ENCODE data around the gene HMGCS1.
"Not testable (repeated sequence)": the region's sequence is repeated elsewhere in the genome, so short reads cannot be mapped to it uniquely, and the experiment has no call there.

Gene HMGCS1

DNA sequence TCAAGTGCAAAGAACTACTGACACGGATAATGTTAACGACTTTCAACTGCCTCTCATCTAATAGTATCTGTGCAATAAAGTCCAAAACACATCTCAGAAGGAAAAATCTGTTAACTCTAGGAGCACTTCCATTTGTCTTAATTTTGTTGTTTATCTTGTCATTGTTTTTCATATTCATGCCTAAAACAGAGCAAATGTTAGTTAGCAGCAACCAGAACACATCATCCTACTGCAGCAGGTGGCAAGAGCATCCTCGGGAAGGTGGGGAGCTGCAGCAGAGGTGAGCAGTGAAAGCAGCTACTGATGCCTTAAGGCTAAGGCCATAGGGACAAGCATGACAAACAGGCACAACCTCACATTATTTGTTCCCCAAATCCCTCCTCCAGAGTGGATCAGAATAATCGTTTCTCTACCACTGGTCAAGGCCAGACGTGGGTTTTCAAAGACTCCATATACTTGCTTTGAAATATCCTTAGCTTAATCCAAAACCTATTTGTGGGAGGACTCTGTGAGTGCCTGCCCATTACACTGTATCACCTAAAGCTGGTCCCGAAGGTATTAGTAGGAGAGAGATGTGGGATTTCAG, 1.0 kb downstream of the HMGCS1 start:
- no peak for DNase-seq

DNA sequence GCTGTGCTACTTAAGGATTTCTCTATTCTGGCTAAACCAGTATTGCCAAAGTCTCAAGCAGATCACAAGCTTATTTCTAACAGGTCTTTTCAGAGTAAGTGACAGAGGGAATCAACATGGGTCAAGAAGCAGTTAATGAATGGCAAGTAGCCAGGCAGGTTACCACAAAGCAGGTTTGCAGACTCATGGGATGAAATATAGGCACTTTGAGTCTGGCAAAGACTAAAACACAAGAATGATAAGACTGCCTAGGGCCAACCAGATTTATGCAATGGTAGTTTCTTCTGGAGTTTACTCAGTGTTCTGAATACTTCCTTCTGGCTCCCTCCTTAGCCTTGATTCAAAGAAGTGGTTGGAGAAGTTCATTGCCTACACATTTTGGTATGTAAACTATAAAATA, 3.6 kb downstream of the HMGCS1 start:
- DNase-seq = no peak

DNA sequence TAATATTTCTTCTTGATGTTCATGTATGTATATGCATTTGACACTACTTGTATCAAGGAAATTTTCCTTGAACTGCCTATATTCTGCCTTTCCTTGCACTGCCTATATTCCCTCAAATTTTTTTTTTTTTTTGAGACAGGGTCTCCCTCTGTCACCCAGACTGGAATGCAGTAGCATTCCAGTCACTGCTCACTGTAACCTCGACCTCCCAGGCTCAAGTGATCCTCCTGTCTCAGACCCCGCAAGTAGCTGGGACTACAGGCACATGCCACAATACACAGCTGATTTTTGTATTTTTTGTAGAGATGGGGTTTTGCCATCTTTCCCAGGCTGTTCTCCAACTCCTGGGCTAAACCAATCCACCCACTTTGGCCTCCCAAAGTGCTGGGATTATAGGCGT, 4.1 kb downstream of the HMGCS1 start:
- no peak for DNase-seq

DNA sequence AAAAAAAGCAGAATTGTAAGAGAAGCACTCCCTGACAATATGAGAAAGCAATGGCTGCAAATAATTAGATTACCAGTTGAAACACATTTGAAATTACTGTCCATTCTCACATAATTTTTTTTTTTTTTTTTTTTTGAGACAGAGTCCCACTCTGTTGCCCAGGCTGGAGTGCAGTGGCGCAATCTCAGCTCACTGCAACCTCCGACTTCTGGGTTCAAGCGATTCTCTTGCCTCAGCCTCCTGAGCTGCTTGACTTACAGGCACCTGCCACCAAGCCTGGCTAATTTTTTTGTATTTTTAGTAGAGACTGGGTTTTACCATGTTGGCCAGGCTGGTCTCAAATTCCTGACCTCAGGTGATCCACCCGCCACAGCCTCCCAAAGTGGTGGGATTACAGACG, 6.3 kb downstream of the HMGCS1 start:
- DNase-seq = not testable (repeated sequence)

DNA sequence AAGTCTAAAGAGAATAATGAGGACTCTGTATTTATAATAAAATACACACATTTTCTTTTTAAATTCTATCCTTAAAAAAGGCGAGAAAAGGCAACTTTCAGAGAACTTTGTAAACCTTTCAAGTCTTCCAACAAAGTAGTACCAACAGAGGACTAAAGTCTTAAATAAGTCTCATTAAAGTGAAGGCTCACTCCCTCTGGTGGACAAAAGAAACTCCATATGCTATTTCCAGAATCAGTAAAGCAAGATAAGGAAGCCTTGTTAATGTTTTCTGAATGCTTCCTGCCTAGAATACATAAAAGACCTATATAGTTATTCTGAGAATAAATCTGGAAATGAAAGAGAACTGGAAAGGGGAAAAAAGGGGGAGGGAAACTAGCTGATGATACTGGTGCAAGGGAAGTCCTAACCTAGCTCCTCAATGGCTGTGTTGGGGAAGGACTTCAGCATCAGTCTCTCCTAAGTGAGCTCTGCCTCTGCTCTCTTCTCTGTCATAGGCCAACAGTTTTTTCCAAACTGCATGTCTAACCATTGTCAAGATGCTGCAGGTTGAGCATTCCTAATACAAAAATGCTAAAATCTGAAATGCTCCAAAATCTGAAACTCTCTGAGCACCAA, 7.2 kb downstream of the HMGCS1 start:
- no peak for DNase-seq

DNA sequence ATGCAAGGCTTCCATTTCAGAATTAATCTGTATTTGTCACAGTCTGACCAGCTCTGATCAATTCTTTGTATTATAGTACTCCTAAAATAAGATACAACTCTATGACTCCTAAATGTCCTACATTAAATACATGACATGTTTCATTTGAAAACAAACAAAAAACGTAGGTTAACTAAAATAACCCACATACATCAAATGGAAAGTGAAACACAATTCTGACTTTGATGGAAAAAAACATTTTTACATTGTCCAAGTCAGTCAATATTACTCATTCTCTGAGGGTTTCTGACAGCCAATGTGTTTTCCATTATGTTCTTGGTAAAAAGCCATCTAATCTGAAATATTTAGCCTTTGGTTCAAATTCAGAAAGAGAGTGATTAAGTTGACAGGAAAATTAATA, 8.7 kb downstream of the HMGCS1 start:
- no peak for DNase-seq

DNA sequence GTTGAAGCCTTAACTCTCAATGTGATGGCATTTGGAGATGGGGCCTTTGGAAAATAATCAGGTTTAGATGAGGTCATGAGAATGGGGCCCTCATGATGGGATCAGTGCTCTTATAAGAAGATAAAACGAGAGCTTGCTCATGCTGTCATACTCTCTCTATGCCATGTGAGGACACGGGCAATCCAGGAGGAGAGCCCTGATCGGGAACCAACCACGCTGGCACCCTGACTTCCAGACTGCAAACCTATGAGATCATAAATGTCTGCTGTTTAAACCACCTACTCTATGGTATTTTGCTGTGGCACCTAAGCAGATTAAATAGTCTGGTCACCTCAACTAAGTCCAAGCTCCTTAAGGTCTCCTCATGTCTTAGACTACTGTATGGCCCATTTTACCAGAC, 10.0 kb downstream of the HMGCS1 start:
- no peak for DNase-seq

DNA sequence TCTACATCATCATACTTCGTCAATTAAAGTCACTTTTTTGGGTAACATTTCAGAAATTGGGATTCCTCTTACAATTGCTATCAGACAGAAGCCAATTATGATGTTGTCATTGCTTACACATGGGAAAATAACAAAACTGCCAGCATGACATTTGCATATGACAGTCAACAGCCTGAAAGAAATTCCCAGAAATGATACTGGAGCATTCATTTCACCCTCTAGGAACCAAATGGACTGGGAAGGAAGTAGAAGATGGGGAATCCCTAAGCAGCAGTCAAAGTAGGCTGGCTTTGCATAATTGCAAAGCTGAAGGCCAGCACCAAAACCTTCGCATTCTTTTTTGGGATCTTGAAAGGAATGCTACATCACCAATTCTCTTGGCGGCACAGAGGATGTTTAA, 10.7 kb downstream of the HMGCS1 start:
- no peak for DNase-seq

DNA sequence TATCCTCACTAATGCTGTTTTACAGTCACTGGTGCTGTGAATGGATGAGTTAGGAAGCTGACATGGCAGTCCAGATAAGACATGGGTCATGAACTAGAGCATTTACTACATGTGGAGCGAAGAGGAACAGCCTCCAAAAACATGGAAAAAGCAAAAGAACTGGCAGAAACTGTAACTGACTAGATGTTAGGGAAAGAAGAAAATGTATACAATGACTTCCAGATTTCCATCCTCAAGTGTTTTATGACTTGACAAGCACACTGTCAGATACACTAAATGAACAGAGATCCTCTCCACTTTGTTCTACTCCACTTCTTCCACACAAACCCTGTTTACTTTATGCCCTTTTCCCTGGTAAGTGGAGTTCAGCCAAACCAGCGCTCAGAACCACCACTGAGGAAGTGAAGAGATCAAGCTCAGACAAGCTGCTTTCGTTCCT, 11.5 kb downstream of the HMGCS1 start:
- no peak for DNase-seq

DNA sequence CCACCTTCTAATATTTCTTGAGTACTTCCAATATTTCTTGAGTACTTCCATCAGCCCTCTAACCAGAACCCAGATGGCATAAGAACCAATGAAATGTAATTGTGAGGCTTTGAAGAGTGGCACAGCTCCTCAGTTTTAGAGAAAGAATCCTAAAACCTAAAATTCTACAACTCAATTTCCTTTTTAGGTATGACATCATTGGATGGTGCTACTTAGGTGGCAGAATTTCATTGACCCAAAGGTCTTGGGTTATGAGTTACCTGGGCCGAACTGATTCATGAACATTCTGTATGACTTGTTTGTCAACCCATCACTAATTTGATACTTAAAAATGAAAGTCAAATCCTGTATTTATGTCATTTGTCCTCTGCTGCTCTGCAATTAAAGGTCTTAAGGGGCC, 13.1 kb downstream of the HMGCS1 start:
- no peak for DNase-seq

DNA sequence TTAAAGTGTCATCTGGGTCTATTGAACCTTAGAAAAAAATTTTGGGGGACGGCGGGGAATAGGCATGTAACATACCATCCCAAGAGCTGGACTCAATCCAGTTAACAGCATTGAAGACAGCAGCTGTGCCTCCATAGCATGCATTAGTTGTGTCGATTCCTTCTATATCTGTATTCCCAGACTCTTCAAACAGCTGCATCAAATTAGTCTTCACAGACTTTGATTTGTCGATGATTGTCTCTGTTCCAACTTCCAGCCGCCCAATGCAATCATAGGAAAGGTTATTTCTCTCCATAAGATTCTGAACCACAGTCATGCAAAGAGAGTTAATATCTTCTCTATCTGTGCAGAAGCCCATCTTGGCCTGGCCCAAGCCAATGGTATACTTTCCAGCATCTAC, 14.8 kb downstream of the HMGCS1 start:
- no peak for DNase-seq

DNA sequence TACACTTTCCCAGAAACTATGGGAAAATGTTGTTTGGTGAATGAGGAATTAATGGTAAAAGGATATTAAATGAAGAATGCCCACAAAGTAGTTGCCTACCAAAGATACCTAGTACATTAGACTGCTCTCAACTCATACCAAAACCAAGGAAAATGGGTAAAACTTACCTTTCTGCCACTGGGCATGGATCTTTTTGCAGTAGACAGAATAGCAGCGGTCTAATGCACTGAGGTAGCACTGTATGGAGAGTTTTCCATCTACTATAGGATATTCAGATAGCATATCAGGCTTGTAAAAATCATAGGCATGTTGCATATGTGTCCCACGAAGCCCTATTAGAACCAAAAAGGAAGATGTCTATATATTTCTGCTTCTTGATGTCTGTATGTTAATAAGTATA, 16.4 kb downstream of the HMGCS1 start:
- DNase-seq = no peak

DNA sequence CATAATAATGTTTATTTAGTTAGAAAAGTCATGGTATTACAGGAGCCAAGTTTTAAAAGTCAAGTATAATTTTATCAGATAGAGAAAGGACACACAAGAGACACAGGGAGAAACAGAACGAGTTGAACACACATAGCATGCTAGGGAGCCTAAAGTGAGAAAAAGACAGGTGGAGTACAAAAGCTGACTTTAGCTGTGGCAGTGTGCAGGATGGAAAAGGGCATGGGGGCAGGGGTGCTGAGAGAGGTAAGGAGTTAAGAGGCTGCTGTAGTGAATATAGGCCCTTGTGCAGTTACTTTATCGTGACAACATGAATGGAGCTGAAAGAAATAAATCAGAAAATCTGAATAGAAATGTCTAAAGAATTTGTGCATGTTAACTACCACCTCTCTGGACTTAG, 18.0 kb downstream of the HMGCS1 start:
- no peak for DNase-seq

DNA sequence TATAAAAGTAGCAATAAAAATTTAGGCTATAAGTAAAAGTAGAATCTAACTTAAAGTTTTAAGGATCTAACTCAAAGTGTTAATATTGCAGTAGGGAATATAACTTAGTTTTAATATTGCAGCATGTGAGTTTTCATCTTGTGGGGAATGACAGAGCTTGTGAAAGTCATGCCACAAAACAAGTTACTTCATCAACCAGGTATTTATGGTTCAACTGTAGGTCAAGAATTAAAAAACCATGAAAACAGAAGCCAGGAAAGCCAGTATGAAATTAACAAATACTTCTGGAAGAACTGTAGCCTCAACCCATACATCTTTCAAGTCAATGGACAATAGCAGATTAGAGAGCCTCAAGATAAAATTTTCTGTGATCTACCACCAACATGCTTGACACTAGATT, 19.0 kb downstream of the HMGCS1 start:
- no peak for DNase-seq

DNA sequence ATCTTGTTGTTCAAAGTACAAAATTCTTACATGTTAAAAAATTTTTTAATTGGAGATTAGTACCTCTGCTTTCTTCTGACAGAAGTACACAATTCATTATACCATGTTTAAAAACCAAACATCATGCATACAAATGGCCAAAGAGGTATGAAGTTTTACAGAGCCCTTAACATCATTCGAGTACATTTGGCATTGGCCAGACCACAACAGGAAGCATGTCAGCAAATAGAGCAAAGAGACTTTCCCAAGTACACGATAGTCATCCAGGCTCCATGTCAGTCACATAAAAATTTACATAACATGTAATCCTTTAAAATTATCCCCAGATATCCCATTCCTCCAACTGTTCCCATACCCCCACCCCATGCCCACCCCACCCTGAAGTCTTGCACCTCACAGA, 22.5 kb downstream of the HMGCS1 start:
- DNase-seq = no peak

DNA sequence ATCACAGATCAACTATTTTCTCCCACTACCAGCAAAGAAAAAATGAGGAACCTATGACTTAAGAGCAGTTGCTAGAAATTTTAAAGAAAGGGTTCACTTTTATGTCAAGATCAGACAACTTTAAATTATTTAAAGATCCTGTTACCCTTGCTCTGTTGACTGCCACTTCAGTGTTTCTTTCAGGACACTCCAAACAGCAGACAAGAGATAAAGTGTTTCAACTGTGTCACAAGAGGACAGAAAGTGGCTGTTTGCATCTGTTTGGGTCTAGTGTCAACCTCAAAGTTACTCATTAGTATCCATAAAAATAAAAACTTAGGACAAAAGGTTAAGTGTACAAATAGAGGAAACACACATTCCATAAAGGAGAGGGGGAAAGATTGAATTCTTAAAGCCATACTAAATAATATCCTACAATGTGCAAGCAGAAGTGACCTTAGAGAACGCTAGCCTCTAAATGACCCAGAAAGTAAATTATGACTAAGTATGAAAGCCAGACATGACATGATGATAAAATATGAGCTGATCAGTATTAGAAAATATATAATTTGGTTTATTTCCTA, 24.9 kb downstream of the HMGCS1 start:
- no peak for DNase-seq

DNA sequence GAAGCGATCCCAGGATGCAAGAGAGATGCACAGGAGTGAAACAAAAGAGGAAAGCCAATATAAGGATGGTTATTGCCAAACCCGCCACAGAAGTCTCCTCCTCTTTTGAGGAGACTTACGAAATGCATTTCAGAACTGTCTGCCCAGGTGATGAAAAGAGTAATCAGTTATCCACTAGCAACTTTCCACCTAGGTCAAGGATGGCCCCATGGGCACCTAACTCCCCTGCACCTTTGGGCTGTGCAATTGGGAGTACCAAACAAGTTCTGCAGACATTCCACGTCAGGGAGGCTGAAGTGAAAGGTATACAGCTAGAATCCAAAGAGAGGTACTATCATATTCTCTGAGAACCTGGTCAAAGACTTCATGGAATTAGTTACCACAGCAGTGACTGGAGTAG, 25.7 kb downstream of the HMGCS1 start:
- no peak for DNase-seq

DNA sequence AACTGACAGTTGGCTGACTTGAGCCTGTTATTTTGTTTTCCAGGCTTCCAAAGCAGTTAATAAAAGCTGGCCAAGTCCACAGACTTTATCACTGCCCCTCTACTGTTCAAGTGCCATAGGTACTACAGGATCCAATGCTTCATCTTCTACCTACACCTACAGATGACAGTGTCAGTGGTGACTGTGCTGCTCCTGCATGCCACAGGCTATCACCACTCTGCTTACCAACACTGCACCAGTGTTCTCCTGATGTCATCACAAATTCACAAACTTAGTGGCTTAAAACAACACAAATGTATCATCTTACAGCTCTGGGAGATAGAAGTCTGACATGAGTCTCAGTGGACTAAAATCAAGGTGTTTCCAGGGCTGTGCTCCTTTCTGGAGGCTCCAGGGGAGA, 26.6 kb downstream of the HMGCS1 start:
- no peak for DNase-seq

DNA sequence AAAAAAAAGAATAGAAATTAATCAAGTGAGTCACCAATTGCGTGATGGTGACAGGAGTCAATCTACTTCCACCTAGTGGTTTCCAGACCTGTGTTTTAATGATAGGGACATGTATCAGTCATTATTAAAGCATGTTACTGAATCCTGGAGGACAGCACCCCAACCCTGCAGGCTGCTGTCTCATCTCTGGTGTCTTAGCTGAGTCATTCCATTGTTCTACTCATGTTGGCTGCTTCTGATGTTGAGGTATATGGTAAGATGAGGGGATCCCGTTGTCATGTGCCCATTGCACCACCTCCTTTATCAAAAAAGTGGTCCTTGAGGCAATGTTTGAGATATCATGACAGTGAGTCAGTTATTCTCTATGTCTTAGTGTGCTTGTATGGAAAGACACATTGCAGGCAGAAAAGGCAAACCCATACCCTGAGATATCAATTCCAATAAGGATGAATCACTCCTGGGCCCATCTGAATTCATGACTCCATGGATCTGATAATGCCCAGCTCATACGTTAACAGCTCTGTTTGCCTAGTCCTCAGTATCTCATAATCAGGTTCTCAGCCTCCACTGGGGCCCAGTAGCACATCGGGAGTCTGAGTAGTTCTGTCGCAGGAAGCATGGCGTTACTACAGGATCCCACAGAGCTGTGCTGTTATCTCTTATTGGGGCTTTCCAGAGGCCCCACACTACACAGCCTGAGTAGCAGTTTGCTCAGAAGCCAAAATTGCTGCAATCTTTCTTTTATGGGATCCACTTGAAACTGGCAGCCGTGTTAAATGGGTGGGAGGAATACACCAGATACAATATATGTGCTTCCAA, 31.2 kb downstream of the HMGCS1 start:
- no peak for DNase-seq

DNA sequence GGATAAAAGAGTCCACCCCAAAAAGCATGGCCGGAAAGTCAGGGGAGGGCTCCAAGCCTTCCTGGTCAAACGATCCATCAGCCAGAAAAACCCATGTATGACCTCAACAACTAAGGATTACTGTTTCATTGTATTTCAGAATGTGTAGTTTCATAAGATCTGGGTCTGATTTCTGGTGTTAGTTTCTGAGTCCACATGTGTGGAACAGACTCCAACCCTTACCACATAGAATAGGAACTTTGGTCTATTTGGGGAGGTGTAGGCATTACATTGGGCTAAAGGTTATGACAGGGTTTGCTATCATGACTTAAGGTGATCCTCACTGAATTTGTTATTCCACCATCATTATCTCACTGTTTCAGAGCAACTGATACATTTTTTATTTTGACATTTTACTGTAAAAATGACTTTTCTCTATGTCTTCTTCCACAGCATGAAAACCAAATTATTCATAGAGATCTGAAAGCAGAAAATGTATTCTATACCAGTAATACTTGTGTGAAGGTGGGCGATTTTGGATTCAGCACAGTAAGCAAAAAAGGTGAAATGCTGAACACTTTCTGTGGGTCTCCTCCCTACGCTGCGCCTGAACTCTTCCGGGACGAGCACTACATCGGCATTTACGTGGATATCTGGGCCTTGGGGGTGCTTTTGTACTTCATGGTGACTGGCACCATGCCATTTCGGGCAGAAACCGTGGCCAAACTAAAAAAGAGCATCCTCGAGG, 33.5 kb downstream of the HMGCS1 start:
- no peak for DNase-seq

DNA sequence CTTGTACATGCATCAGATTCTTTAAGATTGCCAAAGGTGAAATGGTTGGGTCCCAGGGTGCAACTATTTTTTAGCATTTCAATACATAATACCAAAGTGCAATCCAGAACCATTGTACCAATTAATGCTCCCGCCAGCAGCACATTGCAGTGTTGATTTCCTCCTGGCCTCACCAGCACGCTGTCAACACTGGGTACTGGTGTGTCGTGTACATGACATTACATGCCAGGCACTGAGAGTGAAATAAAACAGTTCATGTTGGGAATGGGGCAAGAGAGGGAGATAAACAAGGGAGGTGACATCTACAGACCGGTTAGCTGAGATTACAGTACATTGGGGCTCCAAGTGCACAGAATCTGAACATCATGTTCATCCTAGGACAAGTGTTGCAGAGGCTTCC, 37.8 kb downstream of the HMGCS1 start:
- no peak for DNase-seq

DNA sequence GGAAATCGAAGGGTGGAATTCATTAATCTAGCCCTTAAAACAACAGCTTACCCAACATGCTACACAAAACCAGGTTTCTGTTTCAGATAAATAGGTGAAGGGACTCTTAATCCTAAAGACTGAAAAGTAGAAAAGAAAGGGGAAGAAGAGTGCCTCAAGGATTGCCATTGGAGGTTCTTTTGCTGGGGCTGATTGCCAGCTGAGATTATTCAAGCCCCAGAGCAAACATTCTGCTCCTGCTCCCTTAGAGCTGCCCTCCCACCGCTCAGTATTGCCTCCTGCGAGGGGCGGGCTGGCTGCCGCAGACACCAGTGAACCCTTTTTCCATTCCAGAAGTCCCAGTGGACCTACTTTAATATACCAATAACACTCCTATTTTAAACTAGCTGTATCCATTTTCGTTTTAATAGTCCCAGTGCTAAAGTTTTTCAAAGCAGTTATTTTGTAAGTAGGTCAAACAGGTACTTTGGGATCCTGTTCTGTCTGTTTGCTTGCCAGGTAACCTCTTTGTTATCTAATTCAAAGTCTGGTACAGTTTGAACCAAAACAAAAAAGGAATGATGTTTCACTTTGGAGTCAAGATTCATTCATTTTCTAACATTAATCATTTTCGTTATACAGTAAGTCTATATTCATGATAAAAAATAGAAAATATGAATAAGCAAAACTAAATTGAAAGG, 38.6 kb downstream of the HMGCS1 start:
- no peak for DNase-seq

DNA sequence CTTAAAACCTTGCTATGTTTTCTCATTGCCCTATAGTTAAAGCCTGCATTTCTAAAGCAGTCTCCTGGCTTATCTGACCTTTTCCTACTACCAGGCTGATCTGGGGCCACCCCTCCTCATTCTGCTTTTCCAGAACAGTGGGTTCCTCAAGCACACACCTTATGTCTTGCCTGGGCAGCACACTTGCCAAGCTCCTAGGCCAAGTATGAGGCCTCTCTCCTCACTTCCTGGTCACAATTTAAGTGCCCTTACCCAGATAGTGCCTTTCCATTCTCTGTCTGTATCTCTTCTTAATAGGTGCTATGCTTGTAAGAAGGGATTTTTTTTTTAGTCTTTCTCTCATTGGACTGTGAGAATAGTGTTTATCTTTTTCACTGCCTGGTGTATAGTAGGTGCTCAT, 39.7 kb downstream of the HMGCS1 start:
- no peak for DNase-seq
